ENCODE measurements around the gene LTC4S. TPM values are rescaled to one million over a fixed set of nuclear protein-coding genes. Genes with fewer than 3 reads are reported as not detected.
A peak's percentile ranks its signal among the peaks of the same experiment; 100 is the strongest.

Gene LTC4S
- total and polyA plus RNA-seq, 4 donors: 4.0 to 25.3 (median 8.3) TPM

DNA sequence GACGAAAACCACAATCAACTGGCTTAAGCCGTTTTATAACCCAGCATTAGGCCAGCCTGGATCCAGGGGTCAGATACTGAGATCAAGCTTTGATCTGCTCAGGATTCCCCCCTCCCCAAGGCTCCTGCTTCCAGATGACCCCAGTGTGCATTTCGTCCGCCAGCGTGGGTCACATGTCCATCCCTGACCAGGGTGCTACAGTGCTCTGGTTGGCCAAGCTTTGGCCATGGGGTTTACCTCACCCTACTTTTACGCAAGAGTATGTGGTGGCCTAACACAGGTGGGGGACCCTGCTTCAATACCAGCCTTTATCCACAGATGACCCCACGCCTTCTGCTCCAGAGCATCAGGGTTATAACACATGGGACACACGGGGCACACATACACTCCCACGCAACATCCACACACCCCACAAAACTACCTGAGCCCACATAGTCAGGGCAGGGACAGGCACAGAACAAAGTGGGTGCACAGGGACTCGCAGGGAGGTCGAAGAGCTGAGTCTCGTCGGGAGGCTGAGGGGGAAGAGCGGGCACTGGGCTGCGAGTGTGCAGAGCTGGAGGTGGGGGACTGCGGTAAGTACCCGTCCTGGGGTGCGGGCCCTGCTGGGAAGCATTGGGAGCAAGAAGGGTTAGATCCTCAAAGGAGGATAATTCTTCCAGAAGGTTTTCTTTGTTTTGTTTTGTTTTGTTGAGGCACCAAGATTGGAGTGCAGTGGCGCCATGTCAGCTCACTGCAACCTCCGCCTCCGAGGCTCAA lies 21.9 kb downstream of the LTC4S start:
- ATAC-seq (ENCODE audit: insufficient read depth, low FRiP score): no peak
- no peak overlapping the region for H3K27ac ChIP-seq (ENCODE audit: low read depth in 1 of 2, low read length in 1 of 2)
- H3K27me3 ChIP-seq (ENCODE audit: control insufficient read depth in 3 of 3, insufficient read depth in 3 of 3, low read length in 2 of 3): no peaks in the 10 kb centered on the region
- no peak for DNase-seq
- 95 to 97% methylated on average over 21 of the region's 21 CpGs for WGBS, 2 donors
- TF ChIP-seq, protein P1, sequence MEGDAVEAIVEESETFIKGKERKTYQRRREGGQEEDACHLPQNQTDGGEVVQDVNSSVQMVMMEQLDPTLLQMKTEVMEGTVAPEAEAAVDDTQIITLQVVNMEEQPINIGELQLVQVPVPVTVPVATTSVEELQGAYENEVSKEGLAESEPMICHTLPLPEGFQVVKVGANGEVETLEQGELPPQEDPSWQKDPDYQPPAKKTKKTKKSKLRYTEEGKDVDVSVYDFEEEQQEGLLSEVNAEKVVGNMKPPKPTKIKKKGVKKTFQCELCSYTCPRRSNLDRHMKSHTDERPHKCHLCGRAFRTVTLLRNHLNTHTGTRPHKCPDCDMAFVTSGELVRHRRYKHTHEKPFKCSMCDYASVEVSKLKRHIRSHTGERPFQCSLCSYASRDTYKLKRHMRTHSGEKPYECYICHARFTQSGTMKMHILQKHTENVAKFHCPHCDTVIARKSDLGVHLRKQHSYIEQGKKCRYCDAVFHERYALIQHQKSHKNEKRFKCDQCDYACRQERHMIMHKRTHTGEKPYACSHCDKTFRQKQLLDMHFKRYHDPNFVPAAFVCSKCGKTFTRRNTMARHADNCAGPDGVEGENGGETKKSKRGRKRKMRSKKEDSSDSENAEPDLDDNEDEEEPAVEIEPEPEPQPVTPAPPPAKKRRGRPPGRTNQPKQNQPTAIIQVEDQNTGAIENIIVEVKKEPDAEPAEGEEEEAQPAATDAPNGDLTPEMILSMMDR (IDR thresholded peaks at IDR 0.05; ENCODE audit: control extremely low read depth, extremely low read depth): no peak
- H3K4me3 ChIP-seq: no peak overlapping the region
- no peaks in the 10 kb centered on the region for H3K9me3 ChIP-seq (ENCODE audit: control insufficient read depth in 4 of 4, insufficient read depth in 3 of 4, low read length in 3 of 4)
- H3K36me3 ChIP-seq (ENCODE audit: control insufficient read depth in 4 of 4, insufficient read depth in 4 of 4, low read length in 4 of 4): peaks cover 0 to 13% (median 3%) of the 10 kb centered on the region in 4 donors
- H3K4me1 ChIP-seq (ENCODE audit: control insufficient read depth in 5 of 5, insufficient read depth in 5 of 5, low read length in 5 of 5): peaks cover 0 to 28% (median 12%) of the 10 kb centered on the region in 5 donors
- H3K9ac ChIP-seq (ENCODE audit: insufficient read depth in 1 of 2, low read length in 2 of 2): no peak overlapping the region

DNA sequence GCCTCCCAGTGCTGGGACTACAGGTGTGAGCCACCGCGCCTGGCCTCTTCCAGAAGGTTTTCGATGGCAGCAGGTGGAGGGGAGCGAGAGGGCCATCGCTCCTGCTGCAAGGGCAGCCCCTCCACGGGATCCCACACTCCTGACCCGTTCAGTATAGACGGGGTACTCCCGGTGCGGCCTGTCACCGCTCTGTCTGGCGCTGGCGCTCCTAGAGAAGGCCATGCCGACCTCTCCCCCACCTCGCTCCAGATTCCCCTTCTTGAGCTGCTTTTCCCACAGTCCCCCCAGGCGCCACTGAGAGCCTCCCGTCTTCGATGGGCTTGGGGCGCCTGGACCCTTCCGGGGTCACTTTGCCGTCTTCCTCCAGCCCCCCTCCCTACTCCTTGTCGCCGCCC lies 22.6 kb downstream of the LTC4S start:
- DNase-seq (no peak), ATAC-seq (ENCODE audit: insufficient read depth, low FRiP score) (no peak)
- Histone ChIP-seq H3K9me3 (ENCODE audit: control insufficient read depth in 4 of 4, insufficient read depth in 3 of 4, low read length in 3 of 4) (no peaks in the 10 kb centered on the region), H3K4me3 (no peak overlapping the region), H3K27ac (ENCODE audit: low read depth in 1 of 2, low read length in 1 of 2) (no peak overlapping the region), H3K36me3 (ENCODE audit: control insufficient read depth in 4 of 4, insufficient read depth in 4 of 4, low read length in 4 of 4) (peaks cover 0 to 13% (median 3%) of the 10 kb centered on the region in 4 donors), H3K4me1 (ENCODE audit: control insufficient read depth in 5 of 5, insufficient read depth in 5 of 5, low read length in 5 of 5) (peaks cover 0 to 28% (median 12%) of the 10 kb centered on the region in 5 donors), H3K27me3 (ENCODE audit: control insufficient read depth in 3 of 3, insufficient read depth in 3 of 3, low read length in 2 of 3) (no peaks in the 10 kb centered on the region), H3K9ac (ENCODE audit: insufficient read depth in 1 of 2, low read length in 2 of 2) (no peak overlapping the region)
- TF ChIP-seq, protein P1 (IDR thresholded peaks at IDR 0.05; ENCODE audit: control extremely low read depth, extremely low read depth): no peak
- WGBS, 2 donors: 55 to 62% methylated on average over 23 of the region's 23 CpGs

DNA sequence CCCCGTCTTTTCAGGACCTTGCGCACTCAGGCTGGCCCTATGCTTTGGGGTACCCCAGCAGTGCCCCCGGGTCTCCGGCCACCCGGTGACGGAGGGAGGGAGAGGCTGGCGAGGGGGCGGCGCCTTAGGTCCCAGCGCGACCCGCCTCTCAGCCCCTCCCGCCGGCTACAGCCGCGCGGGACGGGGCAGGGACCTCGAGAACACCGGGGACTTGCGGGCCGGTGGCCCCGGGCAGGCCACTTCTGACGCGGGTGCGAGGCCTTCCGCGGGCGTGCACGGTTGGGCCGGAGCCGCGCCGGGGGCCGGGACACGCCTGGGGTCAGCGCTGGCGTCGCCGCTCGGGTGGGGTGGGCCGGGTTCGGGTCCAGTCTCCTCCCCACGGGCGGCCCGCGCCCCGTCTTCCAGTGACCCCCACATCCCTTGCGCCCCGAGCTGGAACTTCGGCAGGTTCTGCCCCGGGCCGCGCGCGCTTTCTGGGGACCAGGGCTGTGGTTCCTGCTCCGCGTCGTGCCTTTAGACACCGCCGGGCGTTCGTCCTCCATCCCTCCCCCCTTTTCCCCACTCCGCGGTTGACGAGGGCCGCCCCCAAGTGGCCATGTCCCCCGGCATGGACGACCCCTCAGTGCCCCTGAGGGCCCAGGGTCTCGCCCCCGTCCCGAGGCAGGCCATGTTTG lies 23.1 kb downstream of the LTC4S start:
- Histone ChIP-seq H3K4me1 (ENCODE audit: control insufficient read depth in 5 of 5, insufficient read depth in 5 of 5, low read length in 5 of 5) (peaks cover 0 to 28% (median 12%) of the 10 kb centered on the region in 5 donors), H3K4me3 (peak overlapping the region; percentile 36), H3K9me3 (ENCODE audit: control insufficient read depth in 4 of 4, insufficient read depth in 3 of 4, low read length in 3 of 4) (no peaks in the 10 kb centered on the region), H3K36me3 (ENCODE audit: control insufficient read depth in 4 of 4, insufficient read depth in 4 of 4, low read length in 4 of 4) (peaks cover 0 to 13% (median 3%) of the 10 kb centered on the region in 4 donors), H3K27ac (ENCODE audit: low read depth in 1 of 2, low read length in 1 of 2) (no peak overlapping the region), H3K9ac (ENCODE audit: insufficient read depth in 1 of 2, low read length in 2 of 2) (no peak overlapping the region), H3K27me3 (ENCODE audit: control insufficient read depth in 3 of 3, insufficient read depth in 3 of 3, low read length in 2 of 3) (no peaks in the 10 kb centered on the region)
- TF ChIP-seq, protein P1 (IDR thresholded peaks at IDR 0.05; ENCODE audit: control extremely low read depth, extremely low read depth): no peak
- no peak for ATAC-seq (ENCODE audit: insufficient read depth, low FRiP score)
- peak in 2 of 3 donors; percentile 16 to 24 for DNase-seq
- 1 to 2% methylated on average over 35 to 72 of the region's 72 CpGs for WGBS, 2 donors
